GM18867 (cell line): ENCODE results near the gene XG.

ENCODE experiments used
- ATAC-seq: cut with Tn5 transposase; IDR thresholded peaks from one replicate; pipeline ENCODE4 v1.9.1; 2021; ENCODE audit warnings: mild to moderate bottlenecking, moderate library complexity; ENCODE audit not compliant: unreplicated experiment

Gene XG

DNA sequence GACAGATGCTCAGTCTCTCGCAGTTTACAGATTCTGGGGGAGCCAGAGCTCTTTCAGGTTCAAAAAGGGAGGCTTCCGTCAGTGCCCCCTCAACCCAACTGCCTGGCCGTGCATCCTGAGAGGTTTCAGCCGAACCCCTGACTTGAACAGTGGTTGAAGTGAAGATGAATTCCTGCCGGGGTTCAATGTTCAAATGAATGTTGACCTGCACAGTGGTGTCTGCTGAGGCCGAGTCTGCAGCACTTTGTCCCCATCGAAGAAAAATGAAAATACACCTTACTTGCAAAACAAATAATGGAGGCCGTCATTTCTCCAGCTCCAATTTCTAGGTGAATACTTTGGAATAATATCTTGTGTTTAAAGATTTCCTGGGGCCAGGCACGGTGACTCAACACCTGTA lies 110.6 kb downstream of the XG start:
- ATAC-seq: no peak

GRCh38 chrX:2863646-2864045 lies 111.8 kb downstream of the XG start:
- ATAC-seq: no peak
